Measurements from ENCODE around the gene APOE. TPM values are rescaled to one million over a fixed set of nuclear protein-coding genes. Genes with fewer than 3 reads are reported as not detected.

APOE gene
- total and polyA plus RNA-seq, 2 of the 13 experiments (the other 11 are each of a cell fraction or from before 2014, with no cell fraction given): 1,328 to 1,470 TPM

DNA sequence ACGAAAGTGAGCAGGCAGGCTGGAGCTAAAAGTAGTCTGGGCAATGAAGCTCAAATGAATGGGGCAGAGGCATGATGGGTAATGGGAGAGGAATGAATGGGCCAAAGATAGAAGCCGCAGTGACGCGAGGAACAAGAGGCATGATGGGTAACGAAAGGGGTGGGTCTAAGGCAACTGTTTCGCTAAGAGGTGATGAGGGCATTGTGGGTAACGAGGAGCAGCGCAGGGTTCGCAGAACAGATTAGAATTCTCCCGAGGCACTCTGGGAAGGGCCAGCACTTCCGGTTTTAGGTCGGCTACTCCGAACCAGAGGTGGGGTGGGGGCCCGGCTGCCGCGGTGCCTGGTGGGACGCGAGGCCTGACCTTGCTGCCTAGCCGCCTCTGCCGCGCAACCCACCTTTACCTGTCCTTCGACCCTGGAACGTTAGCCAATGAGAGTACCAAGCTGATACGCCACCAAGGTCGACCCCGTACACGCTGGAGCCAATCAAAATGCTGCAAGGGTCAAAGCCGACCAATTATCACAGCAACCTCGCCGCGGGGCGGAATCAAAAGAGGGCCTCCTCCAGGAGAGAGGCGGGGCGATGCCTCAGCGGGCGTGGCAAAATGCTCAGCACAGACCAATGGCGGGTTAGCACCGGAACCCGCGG, 15.1 kb upstream of the APOE start (continued):
- TF ChIP-seq ARID4A (CRISPR knock-in tag; IDR thresholded peaks at IDR 0.05; ENCODE audit: borderline replicate concordance) (peak; percentile 89), HNRNPLL (IDR thresholded peaks at IDR 0.05; ENCODE audit: low read depth, low read length, poor library complexity, severe bottlenecking) (peak; percentile 53), RXRA (CRISPR knock-in tag; IDR thresholded peaks at IDR 0.05) (peak; percentile 49), ETV5 (CRISPR knock-in tag; IDR thresholded peaks at IDR 0.05; ENCODE audit: borderline replicate concordance) (peak; percentile 57; the same call in 1 of the 2 replicates), SRF (IDR thresholded peaks at IDR 0.05; ENCODE audit: low read depth, low read length) (no peak), TERF1 (CRISPR knock-in tag; IDR thresholded peaks at IDR 0.05) (no peak), ZFP1 (CRISPR knock-in tag; IDR thresholded peaks at IDR 0.05) (no peak), ZNF496 (CRISPR knock-in tag; IDR thresholded peaks at IDR 0.05; ENCODE audit: insufficient replicate concordance) (no peak), SRSF1 (optimal IDR thresholded peaks at IDR 0.05; ENCODE audit: low read depth, low read length) (no peak), HNRNPK (IDR thresholded peaks at IDR 0.05; ENCODE audit: low read depth, low read length, poor library complexity, severe bottlenecking) (no peak), NR2C2 (CRISPR knock-in tag; IDR thresholded peaks at IDR 0.05; ENCODE audit: borderline replicate concordance) (peak; percentile 98), PHF8 (CRISPR knock-in tag; IDR thresholded peaks at IDR 0.05) (peak; percentile 62; the same call in 1 of the 2 replicates), NR2F1 (CRISPR knock-in tag; IDR thresholded peaks at IDR 0.05) (peak; percentile 89 to 92)
- TF ChIP-seq, protein P1, sequence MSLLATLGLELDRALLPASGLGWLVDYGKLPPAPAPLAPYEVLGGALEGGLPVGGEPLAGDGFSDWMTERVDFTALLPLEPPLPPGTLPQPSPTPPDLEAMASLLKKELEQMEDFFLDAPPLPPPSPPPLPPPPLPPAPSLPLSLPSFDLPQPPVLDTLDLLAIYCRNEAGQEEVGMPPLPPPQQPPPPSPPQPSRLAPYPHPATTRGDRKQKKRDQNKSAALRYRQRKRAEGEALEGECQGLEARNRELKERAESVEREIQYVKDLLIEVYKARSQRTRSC (CRISPR knock-in tag; IDR thresholded peaks at IDR 0.05; ENCODE audit: low read depth): no peak
- TF ChIP-seq, protein P2, sequence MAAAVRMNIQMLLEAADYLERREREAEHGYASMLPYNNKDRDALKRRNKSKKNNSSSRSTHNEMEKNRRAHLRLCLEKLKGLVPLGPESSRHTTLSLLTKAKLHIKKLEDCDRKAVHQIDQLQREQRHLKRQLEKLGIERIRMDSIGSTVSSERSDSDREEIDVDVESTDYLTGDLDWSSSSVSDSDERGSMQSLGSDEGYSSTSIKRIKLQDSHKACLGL (CRISPR knock-in tag; IDR thresholded peaks at IDR 0.05): no peak
- TF ChIP-seq, protein P3, sequence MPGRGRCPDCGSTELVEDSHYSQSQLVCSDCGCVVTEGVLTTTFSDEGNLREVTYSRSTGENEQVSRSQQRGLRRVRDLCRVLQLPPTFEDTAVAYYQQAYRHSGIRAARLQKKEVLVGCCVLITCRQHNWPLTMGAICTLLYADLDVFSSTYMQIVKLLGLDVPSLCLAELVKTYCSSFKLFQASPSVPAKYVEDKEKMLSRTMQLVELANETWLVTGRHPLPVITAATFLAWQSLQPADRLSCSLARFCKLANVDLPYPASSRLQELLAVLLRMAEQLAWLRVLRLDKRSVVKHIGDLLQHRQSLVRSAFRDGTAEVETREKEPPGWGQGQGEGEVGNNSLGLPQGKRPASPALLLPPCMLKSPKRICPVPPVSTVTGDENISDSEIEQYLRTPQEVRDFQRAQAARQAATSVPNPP (CRISPR knock-in tag; IDR thresholded peaks at IDR 0.05): no peak; the same call in 1 of the 2 replicates
- TF ChIP-seq, protein P4, sequence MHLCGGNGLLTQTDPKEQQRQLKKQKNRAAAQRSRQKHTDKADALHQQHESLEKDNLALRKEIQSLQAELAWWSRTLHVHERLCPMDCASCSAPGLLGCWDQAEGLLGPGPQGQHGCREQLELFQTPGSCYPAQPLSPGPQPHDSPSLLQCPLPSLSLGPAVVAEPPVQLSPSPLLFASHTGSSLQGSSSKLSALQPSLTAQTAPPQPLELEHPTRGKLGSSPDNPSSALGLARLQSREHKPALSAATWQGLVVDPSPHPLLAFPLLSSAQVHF (CRISPR knock-in tag; IDR thresholded peaks at IDR 0.05): no peak
- TF ChIP-seq, protein P5, sequence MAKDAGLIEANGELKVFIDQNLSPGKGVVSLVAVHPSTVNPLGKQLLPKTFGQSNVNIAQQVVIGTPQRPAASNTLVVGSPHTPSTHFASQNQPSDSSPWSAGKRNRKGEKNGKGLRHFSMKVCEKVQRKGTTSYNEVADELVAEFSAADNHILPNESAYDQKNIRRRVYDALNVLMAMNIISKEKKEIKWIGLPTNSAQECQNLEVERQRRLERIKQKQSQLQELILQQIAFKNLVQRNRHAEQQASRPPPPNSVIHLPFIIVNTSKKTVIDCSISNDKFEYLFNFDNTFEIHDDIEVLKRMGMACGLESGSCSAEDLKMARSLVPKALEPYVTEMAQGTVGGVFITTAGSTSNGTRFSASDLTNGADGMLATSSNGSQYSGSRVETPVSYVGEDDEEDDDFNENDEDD (CRISPR knock-in tag; IDR thresholded peaks at IDR 0.05; ENCODE audit: borderline replicate concordance): peak; percentile 56; the same call in 1 of the 2 replicates

Data from HepG2 (cell line).